SK-N-SH treated with all-trans-retinoic acid at 6 μM for 48 hours (cell line): Measurements from ENCODE around the gene PRTFDC1.

Experiments used
- ATAC-seq: fragments of 200-7000 bp; cut with Tn5 transposase; 3 replicates; pipeline ENCODE4 v1.9.1; 2020; ENCODE audit warnings: mild to moderate bottlenecking, moderate library complexity
- ARNTL ChIP-seq: fragments of 450-650 bp; formaldehyde crosslinking; IDR thresholded peaks from 2 replicates; pipeline ENCODE4 v1.5.0; 2020; ENCODE audit warnings: low read depth, mild to moderate bottlenecking, moderate library complexity, borderline replicate concordance
- BACH2 ChIP-seq: fragments of 250-450 bp; sonication (Bioruptor Pico); IDR thresholded peaks from 2 replicates; pipeline ENCODE4 v1.9.0; 2021; ENCODE audit warnings: mild to moderate bottlenecking, borderline replicate concordance
- CSDC2 ChIP-seq: fragments of 250-450 bp; sonication (Bioruptor Pico); IDR thresholded peaks from 2 replicates; pipeline ENCODE4 v1.5.0; 2020; ENCODE audit warnings: mild to moderate bottlenecking, moderate library complexity
- ESRRG ChIP-seq: fragments of 250-450 bp; sonication (Bioruptor Pico); IDR thresholded peaks from 2 replicates; pipeline ENCODE4 v1.6.1; 2021; ENCODE audit warnings: mild to moderate bottlenecking
- GLIS3 ChIP-seq: fragments of 250-450 bp; sonication (Bioruptor Pico); IDR thresholded peaks from 2 replicates; pipeline ENCODE4 v1.5.0; 2020; ENCODE audit warnings: mild to moderate bottlenecking, moderate library complexity
- OSR1 ChIP-seq: fragments of 250-450 bp; sonication (Bioruptor Pico); IDR thresholded peaks from 2 replicates; pipeline ENCODE4 v1.8.0; 2022; ENCODE audit warnings: moderate library complexity, mild to moderate bottlenecking, inconsistent platforms
- PATZ1 ChIP-seq: fragments of 250-450 bp; sonication (Bioruptor Pico); IDR thresholded peaks from 2 replicates; pipeline ENCODE4 v1.8.0; 2020; ENCODE audit warnings: mild to moderate bottlenecking, moderate library complexity, borderline replicate concordance
- POU6F1 ChIP-seq: fragments of 250-450 bp; sonication (Bioruptor Pico); IDR thresholded peaks from 2 replicates; pipeline ENCODE4 v1.8.0; 2021; ENCODE audit warnings: low read depth, mild to moderate bottlenecking, moderate library complexity, borderline replicate concordance
- PPARA ChIP-seq: fragments of 250-450 bp; sonication (Bioruptor Pico); IDR thresholded peaks from 2 replicates; pipeline ENCODE4 v1.5.0; 2020; ENCODE audit warnings: mild to moderate bottlenecking, borderline replicate concordance
- SNAI2 ChIP-seq: fragments of 250-450 bp; sonication (Bioruptor Pico); IDR thresholded peaks from 2 replicates; pipeline ENCODE4 v1.5.0; 2020; ENCODE audit warnings: mild to moderate bottlenecking, moderate library complexity
- TOX ChIP-seq: fragments of 250-450 bp; sonication (Bioruptor Pico); IDR thresholded peaks from 2 replicates; pipeline ENCODE4 v1.8.0; 2021; ENCODE audit warnings: mild to moderate bottlenecking, moderate library complexity, borderline replicate concordance
- TSHZ2 ChIP-seq: fragments of 250-450 bp; sonication (Bioruptor Pico); IDR thresholded peaks from 2 replicates; pipeline ENCODE4 v1.5.0; 2020; ENCODE audit warnings: mild to moderate bottlenecking, moderate library complexity
- ZC3H10 ChIP-seq: fragments of 250-450 bp; sonication (Bioruptor Pico); IDR thresholded peaks from 2 replicates; pipeline ENCODE4 v1.5.1; 2021; ENCODE audit warnings: mild to moderate bottlenecking, moderate library complexity
- ZFP3 ChIP-seq: fragments of 250-450 bp; sonication (Bioruptor Pico); IDR thresholded peaks from 2 replicates; pipeline ENCODE4 v1.5.0; 2020; ENCODE audit warnings: mild to moderate bottlenecking, moderate library complexity
- ZFP30 ChIP-seq: fragments of 450-650 bp; formaldehyde crosslinking; IDR thresholded peaks from 2 replicates; pipeline ENCODE4 v1.5.0; 2022; ENCODE audit warnings: mild to moderate bottlenecking, moderate library complexity
- ZNF70 ChIP-seq: fragments of 450-650 bp; formaldehyde crosslinking; IDR thresholded peaks from 2 replicates; pipeline ENCODE4 v1.5.0; 2020; ENCODE audit warnings: mild to moderate bottlenecking, moderate library complexity
- ZNF8 ChIP-seq: fragments of 450-650 bp; formaldehyde crosslinking; IDR thresholded peaks from 2 replicates; pipeline ENCODE4 v1.5.0; 2020; ENCODE audit warnings: mild to moderate bottlenecking, moderate library complexity
- TF ChIP-seq, protein P1 (sequence below): fragments of 250-450 bp; sonication (Bioruptor Pico); IDR thresholded peaks from 2 replicates; pipeline ENCODE4 v1.5.1; 2021; ENCODE audit warnings: mild to moderate bottlenecking, moderate library complexity
- TF ChIP-seq, protein P2 (sequence below): fragments of 250-450 bp; sonication (Bioruptor Pico); IDR thresholded peaks from 2 replicates; pipeline ENCODE4 v1.5.1; 2020; ENCODE audit warnings: low read depth, mild to moderate bottlenecking, moderate library complexity

The PRTFDC1 gene

DNA sequence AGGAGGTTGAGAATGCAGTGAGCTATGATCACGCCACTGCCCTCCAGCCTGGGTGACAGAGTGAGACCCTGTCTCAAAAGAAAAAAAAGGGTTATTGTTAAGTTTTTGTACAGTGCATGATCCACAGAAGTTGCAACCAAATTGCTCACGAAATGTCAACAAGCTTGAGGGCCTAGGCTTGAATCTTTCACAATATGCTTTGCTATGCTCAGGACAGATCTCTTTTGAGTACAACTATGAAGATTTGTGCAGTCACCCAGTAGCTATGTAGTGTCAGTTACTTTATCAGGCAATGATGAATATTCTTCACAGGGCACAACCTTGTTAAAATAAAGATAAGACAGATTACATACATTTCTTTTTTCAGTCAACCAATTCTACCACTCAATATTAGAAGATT lies 109.2 kb downstream of the PRTFDC1 start:
- ATAC-seq: no peak
- TF ChIP-seq, protein P1, sequence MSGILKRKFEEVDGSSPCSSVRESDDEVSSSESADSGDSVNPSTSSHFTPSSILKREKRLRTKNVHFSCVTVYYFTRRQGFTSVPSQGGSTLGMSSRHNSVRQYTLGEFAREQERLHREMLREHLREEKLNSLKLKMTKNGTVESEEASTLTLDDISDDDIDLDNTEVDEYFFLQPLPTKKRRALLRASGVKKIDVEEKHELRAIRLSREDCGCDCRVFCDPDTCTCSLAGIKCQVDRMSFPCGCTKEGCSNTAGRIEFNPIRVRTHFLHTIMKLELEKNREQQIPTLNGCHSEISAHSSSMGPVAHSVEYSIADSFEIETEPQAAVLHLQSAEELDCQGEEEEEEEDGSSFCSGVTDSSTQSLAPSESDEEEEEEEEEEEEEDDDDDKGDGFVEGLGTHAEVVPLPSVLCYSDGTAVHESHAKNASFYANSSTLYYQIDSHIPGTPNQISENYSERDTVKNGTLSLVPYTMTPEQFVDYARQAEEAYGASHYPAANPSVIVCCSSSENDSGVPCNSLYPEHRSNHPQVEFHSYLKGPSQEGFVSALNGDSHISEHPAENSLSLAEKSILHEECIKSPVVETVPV (CRISPR knock-in tag): no peak
- TF ChIP-seq ZNF8 (CRISPR knock-in tag): no peak
- TF ChIP-seq PPARA (CRISPR knock-in tag): no peak
- no peak for TF ChIP-seq ZC3H10
- TF ChIP-seq ESRRG (CRISPR knock-in tag): no peak
- TF ChIP-seq ZNF70 (CRISPR knock-in tag): no peak
- no peak for TF ChIP-seq ZFP3 (CRISPR knock-in tag)

GRCh38 chr10:24842856-24843255 lies 109.5 kb downstream of the PRTFDC1 start:
- no peak for TF ChIP-seq TOX (CRISPR knock-in tag)
- TF ChIP-seq TSHZ2: no peak
- TF ChIP-seq BACH2 (CRISPR knock-in tag): no peak
- no peak for TF ChIP-seq OSR1
- TF ChIP-seq ARNTL: no peak
- no peak for TF ChIP-seq SNAI2 (CRISPR knock-in tag)
- no peak for TF ChIP-seq ZNF8 (CRISPR knock-in tag)
- TF ChIP-seq ZFP3 (CRISPR knock-in tag): no peak
- no peak for TF ChIP-seq CSDC2 (CRISPR knock-in tag)
- no peak for TF ChIP-seq PATZ1 (CRISPR knock-in tag)
- TF ChIP-seq ZNF70 (CRISPR knock-in tag): no peak
- no peak for TF ChIP-seq GLIS3 (CRISPR knock-in tag)
- no peak for ATAC-seq

- TF ChIP-seq PPARA (CRISPR knock-in tag) (no peak), TSHZ2 (no peak), ZFP30 (CRISPR knock-in tag) (no peak), BACH2 (CRISPR knock-in tag) (no peak), SNAI2 (CRISPR knock-in tag) (no peak), ZNF70 (CRISPR knock-in tag) (no peak), POU6F1 (CRISPR knock-in tag) (no peak)
- TF ChIP-seq, protein P1 (CRISPR knock-in tag): no peak
- TF ChIP-seq, protein P2, sequence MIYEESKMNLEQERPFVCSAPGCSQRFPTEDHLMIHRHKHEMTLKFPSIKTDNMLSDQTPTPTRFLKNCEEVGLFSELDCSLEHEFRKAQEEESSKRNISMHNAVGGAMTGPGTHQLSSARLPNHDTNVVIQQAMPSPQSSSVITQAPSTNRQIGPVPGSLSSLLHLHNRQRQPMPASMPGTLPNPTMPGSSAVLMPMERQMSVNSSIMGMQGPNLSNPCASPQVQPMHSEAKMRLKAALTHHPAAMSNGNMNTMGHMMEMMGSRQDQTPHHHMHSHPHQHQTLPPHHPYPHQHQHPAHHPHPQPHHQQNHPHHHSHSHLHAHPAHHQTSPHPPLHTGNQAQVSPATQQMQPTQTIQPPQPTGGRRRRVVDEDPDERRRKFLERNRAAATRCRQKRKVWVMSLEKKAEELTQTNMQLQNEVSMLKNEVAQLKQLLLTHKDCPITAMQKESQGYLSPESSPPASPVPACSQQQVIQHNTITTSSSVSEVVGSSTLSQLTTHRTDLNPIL (CRISPR knock-in tag): no peak
- ATAC-seq: no peak
Observed at GRCh38 chr10:24841530-24841929, 110.9 kb downstream of the PRTFDC1 start.
